GM06990 (cell line): ENCODE data around the gene VPS37B.

ENCODE experiments used
- DNase-seq: peaks from one replicate; pipeline ENCODE4 v3.0.0-alpha.2; 2011; ENCODE audit not compliant: insufficient read length; ENCODE audit errors: extremely low read depth
- H3K27me3 ChIP-seq: replicated peaks from 2 replicates; pipeline ENCODE4 v1.6.0; 2011; ENCODE audit warnings: low read length; ENCODE audit not compliant: control insufficient read depth, insufficient read depth
- H3K36me3 ChIP-seq: 2 replicates; pipeline ENCODE4 v1.5.1; 2011; ENCODE audit warnings: low read length; ENCODE audit not compliant: control insufficient read depth, insufficient read depth
- H3K4me3 ChIP-seq: replicated peaks from 2 replicates; pipeline ENCODE4 v1.5.1; 2011; ENCODE audit warnings: low read depth, mild to moderate bottlenecking, control low read depth, low read length
- CTCF ChIP-seq: IDR thresholded peaks from 2 replicates; pipeline ENCODE4 v1.5.1; 2011; ENCODE audit warnings: low read length, control low read depth, mild to moderate bottlenecking, inconsistent platforms; ENCODE audit not compliant: insufficient read depth, poor library complexity, severe bottlenecking

VPS37B gene

GRCh38 chr12:122891661-122892525 is 4.0 kb downstream of the VPS37B start:
- TF ChIP-seq CTCF: no peak

DNA sequence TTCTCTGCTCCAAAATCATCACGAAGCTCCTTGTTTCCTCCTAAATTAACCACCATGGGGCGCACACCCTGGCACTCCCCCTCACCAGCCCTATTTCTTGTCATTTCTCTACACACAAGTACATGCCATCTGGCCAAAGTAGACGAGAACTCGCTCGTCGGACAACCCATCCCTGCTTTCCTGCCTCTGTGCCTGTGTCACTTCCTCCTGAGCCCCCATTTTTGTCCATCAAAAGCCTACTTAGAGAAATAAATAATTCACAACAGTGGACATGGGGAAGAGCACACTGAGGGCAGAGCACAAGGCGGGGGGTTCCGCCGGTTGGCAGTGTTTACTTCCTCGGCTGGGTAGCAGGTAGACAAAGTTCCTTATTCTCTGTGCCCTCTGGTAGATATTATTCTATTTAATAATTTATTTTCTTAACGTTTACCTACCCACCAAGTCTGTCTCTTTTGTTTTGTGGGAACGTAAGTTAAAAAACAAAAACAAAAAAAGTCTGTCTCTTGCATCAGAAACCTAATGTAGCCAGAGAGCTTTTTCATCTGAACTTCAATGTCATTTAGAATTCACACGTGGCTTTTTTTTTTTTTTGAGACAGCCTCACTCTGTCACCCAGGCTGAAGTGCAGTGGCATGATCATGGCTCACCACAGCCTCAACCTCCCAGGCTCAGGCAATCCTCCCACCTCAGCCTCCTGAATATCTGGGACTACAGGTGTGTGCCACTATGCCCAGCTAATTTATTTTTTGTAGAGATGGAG is 6.0 kb downstream of the VPS37B start:
- no peak for DNase-seq
- no peak overlapping the region for H3K4me3 ChIP-seq
- no peaks in the 10 kb centered on the region for H3K27me3 ChIP-seq
- no peaks in the 10 kb centered on the region for H3K36me3 ChIP-seq
- TF ChIP-seq CTCF: no peak

More at GRCh38 chr12:122891661-122892525, 4.0 kb downstream of the VPS37B start:
- Histone ChIP-seq H3K4me3 (no peak overlapping the region), H3K27me3 (no peaks in the 10 kb centered on the region), H3K36me3 (no peaks in the 10 kb centered on the region)
- DNase-seq: no peak

DNA sequence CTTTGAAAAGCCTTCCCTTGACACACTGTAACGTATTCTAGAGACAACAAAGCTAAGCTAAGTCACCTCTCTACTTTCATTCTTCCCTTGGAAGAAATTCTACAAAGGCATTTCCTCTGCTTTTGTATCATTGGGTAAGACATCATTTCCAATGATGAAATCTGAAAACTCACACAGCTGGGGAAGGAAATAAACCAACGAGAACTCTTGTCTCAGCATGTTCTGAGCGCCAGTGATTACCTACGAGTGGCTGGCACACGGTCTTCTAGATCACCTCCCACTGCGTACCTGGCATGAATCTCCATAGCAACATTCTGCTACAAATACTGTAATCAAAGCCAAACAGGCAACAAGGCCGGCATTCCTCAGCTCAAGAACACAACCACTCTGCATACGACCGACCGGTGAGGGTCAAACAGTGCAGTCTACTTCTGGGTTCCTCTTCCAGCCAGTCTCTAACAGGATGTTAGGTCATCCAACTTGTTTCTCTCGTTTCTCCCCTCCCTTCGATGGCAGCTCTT is 7.6 kb downstream of the VPS37B start:
- Histone ChIP-seq H3K27me3 (no peaks in the 10 kb centered on the region), H3K4me3 (peak overlapping the region; percentile 30), H3K36me3 (no peaks in the 10 kb centered on the region)
- no peak for TF ChIP-seq CTCF
- no peak for DNase-seq

GRCh38 chr12:122887819-122888212 is 8.1 kb downstream of the VPS37B start:
- no peak for TF ChIP-seq CTCF
- Histone ChIP-seq H3K27me3 (no peaks in the 10 kb centered on the region), H3K36me3 (no peaks in the 10 kb centered on the region), H3K4me3 (peak overlapping the region; percentile 30)
- DNase-seq: no peak

- no peaks in the 10 kb centered on the region for H3K36me3 ChIP-seq
- H3K4me3 ChIP-seq: peak overlapping the region; percentile 1; the same call in 1 of the 2 replicates
- no peak for TF ChIP-seq CTCF
- DNase-seq: peak; percentile 73
- H3K27me3 ChIP-seq: no peaks in the 10 kb centered on the region
These were observed 8.8 kb downstream of the VPS37B start for GRCh38 chr12:122886851-122887818.
